Progenitor cell of endocrine pancreas (in vitro differentiated cells): ENCODE data around the gene MRPS18C. TPM values are rescaled to one million over a fixed set of nuclear protein-coding genes. Genes with fewer than 3 reads are reported as not detected.
"Not testable (repeated sequence)": the region's sequence is repeated elsewhere in the genome, so short reads cannot be mapped to it uniquely, and the experiment has no call there.

Source experiments
- DNase-seq: peaks from one replicate; pipeline ENCODE4 v3.0.0; 2021; ENCODE audit warnings: low spot score; ENCODE audit not compliant: unreplicated experiment
- H3K27ac Mint-ChIP-seq: 2 replicates; pipeline ENCODE4 v1.8.0; 2021; ENCODE audit warnings: mild to moderate bottlenecking, moderate library complexity, mixed read lengths
- H3K27me3 Mint-ChIP-seq: 2 replicates; pipeline ENCODE4 v1.8.0; 2021; ENCODE audit warnings: mixed read lengths
- H3K36me3 Mint-ChIP-seq: 2 replicates; pipeline ENCODE4 v1.8.0; 2022; ENCODE audit warnings: mixed read lengths; ENCODE audit not compliant: insufficient read depth
- H3K4me1 Mint-ChIP-seq: 2 replicates; pipeline ENCODE4 v1.8.0; 2021; ENCODE audit warnings: low read depth, mixed read lengths
- H3K4me3 Mint-ChIP-seq: 2 replicates; pipeline ENCODE4 v1.8.0; 2021; ENCODE audit warnings: low read depth, mild to moderate bottlenecking, moderate library complexity, mixed read lengths
- H3K9me3 Mint-ChIP-seq: 2 replicates; pipeline ENCODE4 v1.8.0; 2021; ENCODE audit warnings: low read depth, mixed read lengths
- total RNA-seq: library from RNA; stranded (reverse); gene quantifications from 2 replicates; pipeline ENCODE4 v1.2.1, GENCODE V29; 2021
- TF ChIP-seq, protein P1 (sequence below): fragments of 200-600 bp; sonication (generic); IDR thresholded peaks from one replicate; pipeline ENCODE4 v1.5.0; 2021; ENCODE audit warnings: antibody characterized with exemption, mild to moderate bottlenecking; ENCODE audit not compliant: unreplicated experiment

Gene MRPS18C
- total RNA-seq, 1 donor from 2014 or later = 45.2 TPM

DNA sequence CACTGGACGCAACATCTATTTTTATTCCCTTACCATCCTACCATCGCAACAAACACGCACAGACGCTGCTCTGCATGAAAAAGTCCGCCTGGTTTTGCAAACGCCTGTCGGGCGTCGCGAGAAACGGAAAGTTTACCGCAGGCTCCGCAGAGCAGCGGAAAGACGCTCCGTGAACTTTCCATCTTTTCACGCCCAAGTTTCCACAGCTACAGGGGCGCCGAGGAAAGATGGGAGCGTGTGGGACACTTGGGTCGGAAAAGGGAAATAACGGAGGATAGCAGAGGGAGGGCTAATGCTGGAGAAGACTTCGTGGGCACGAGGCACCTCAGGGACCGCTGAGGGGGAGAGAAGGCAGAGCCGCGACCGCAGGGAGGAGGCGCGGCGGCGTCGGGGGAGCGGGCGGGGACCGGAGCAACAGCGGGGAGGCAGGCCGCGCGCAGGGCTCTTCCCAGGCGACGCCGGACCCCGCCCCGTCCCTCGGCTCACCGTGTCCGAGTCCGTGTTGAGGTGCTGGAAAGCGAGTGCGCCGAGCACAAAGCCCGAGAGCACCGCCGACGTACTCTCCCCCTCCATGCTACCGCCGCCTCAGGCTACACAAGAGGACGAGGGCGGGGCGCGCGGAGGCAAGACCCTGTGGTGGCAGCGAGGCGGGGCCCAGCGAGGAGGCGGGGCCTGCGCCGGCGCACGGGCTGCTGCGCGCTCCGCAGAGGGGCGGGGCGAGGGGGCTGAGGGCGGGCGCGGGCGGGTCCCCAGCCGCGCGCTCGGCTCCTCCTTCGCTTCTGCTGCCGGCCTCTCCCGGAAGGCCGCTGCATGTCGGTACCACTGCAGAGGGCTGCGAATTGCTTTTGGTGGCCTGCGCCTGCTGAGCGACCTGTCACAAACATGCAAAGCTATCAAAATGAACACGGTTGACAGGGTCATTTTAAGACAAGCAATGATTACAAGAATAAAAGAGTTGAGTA lies 28.9 kb downstream of the MRPS18C start, which contains the start of gene ABRAXAS1:
TSS of gene ABRAXAS1 (minus strand) at position 601 of the 962 bp plus-strand sequence. CDS start at position 573, 28 bp downstream.
- DNase-seq = peak; percentile 90
- Mint-ChIP-seq H3K9me3 (no peaks in the 10 kb centered on the region), H3K4me1 (peaks cover 8% of the 10 kb centered on the region), H3K4me3 (peak within 1 kb of the TSS; percentile 95), H3K36me3 (peaks cover 2% of the 10 kb centered on the region), H3K27ac (peak within 1 kb of the TSS; percentile 92), H3K27me3 (no peaks in the 10 kb centered on the region)
- TF ChIP-seq, protein P1, sequence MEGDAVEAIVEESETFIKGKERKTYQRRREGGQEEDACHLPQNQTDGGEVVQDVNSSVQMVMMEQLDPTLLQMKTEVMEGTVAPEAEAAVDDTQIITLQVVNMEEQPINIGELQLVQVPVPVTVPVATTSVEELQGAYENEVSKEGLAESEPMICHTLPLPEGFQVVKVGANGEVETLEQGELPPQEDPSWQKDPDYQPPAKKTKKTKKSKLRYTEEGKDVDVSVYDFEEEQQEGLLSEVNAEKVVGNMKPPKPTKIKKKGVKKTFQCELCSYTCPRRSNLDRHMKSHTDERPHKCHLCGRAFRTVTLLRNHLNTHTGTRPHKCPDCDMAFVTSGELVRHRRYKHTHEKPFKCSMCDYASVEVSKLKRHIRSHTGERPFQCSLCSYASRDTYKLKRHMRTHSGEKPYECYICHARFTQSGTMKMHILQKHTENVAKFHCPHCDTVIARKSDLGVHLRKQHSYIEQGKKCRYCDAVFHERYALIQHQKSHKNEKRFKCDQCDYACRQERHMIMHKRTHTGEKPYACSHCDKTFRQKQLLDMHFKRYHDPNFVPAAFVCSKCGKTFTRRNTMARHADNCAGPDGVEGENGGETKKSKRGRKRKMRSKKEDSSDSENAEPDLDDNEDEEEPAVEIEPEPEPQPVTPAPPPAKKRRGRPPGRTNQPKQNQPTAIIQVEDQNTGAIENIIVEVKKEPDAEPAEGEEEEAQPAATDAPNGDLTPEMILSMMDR = no peak

- no peak overlapping the region for H3K27ac Mint-ChIP-seq
- H3K36me3 Mint-ChIP-seq = no peaks in the 10 kb centered on the region
- no peak overlapping the region for H3K4me3 Mint-ChIP-seq
- H3K27me3 Mint-ChIP-seq = no peaks in the 10 kb centered on the region
- no peak for DNase-seq
- TF ChIP-seq, protein P1 = no peak
- no peaks in the 10 kb centered on the region for H3K9me3 Mint-ChIP-seq
- H3K4me1 Mint-ChIP-seq = peaks cover 8% of the 10 kb centered on the region
These were observed 30.7 kb downstream of the MRPS18C start for GRCh38 chr4:83486457-83487129.

DNA sequence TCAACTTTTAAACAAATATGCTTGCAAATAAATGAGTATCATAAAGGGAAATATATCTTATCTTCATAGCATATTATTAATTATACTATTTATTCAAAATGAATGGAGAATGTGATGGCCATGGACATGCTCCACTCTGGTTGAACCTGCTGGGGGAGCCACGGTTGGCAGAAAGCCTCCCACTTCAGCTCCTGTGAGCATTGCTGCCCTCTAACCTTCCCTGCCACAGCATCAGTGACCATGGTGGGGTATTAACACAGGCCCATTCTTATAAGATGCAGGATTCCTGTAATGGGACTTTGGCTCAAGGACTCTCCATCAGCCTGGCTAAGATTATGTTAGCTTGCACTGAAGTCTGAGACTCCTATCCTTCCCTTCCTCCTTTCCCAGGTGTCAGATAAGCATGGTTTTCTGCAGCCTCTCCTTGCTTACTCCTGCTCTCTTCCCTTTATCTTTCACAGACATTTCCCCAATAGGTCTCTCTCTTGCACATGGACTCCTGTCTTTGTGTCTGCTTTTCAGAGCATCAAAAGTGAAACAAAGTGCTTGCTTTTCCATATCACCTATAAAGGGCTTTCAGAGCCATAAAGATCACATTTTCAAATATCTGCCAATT lies 34.0 kb downstream of the MRPS18C start:
- Mint-ChIP-seq H3K4me3 (no peak overlapping the region), H3K36me3 (no peaks in the 10 kb centered on the region), H3K9me3 (no peaks in the 10 kb centered on the region), H3K4me1 (peaks cover 4% of the 10 kb centered on the region), H3K27ac (no peak overlapping the region), H3K27me3 (no peaks in the 10 kb centered on the region)
- DNase-seq = no peak
- TF ChIP-seq, protein P1 = no peak

DNA sequence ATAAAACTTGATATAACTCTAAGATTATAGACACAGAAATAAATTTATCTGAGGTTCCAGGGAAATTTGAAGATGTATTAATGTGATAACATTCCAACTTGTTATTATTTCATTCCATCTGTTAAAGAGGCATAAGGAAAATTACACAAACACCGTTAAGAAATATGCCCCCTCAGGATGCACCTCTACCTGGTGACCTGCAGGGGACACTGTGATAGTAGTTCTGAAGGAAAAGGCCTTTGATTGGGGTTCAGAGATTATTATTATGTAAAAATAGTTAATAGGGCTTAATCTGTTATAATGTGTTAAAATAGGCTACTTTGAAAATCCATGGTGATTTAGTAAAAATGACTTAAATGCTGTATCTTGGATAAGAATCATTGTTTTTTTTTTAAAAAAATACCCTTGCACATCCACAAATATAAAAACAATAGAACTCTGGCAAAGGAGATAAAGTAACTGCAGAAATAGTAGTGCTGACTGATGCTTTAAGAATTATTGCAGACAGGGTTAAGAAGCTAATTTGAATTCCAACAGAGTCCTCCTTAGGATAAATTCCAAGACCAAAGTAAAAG lies 35.1 kb downstream of the MRPS18C start:
- no peak overlapping the region for H3K4me3 Mint-ChIP-seq
- H3K4me1 Mint-ChIP-seq = peaks cover 3% of the 10 kb centered on the region
- H3K27ac Mint-ChIP-seq = no peak overlapping the region
- H3K36me3 Mint-ChIP-seq = no peaks in the 10 kb centered on the region
- TF ChIP-seq, protein P1 = peak; percentile 86
- H3K27me3 Mint-ChIP-seq = no peaks in the 10 kb centered on the region
- no peaks in the 10 kb centered on the region for H3K9me3 Mint-ChIP-seq
- DNase-seq = no peak

DNA sequence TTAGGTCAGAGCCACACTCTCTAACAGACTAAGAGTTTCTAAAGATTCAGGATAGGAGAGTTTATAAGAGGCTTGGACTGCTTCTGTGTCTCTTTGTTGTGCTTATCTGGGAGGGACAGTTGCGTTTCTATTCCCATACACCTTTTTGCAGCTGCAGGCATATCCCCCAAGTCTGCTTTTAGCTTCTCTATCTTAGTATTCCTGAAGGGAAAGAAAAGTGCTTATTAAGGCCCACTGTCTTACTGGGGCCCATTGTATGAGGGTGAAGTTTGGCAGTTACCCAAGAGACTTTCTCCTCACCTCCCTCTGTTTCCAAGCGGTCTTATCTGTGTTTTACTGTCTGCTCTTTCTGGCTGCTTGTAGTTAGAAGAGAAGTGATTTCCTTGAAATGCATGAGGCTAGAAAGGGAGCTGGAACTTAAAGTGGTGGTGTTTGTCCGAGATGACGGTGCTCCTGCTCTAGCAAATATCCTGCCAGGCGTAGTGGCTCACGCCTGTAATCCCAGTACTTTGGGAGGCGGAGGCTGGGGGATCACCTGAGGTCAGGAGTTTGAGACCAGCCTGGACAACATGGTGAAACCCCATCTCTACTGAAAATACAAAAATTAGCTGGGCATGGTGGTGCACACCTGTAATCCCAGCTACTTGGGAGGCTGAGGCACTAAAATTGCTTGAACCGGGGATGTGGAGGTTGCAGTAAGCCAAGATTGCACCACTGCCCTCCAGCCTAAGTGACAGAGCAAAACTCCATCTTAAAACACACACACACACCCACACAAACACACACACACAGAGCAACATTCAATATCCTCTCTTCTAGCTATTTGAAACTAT lies 40.4 kb downstream of the MRPS18C start:
- H3K36me3 Mint-ChIP-seq, H3K4me3 Mint-ChIP-seq, H3K4me1 Mint-ChIP-seq, H3K27me3 Mint-ChIP-seq, DNase-seq, H3K9me3 Mint-ChIP-seq: not testable (repeated sequence)
- H3K27ac Mint-ChIP-seq = peak overlapping the region; percentile 15
